K562 treated with DMSO at 1 percent for 12 hours (cell line): Measurements from ENCODE around the gene PCDHA6. TPM values are rescaled to one million over a fixed set of nuclear protein-coding genes. Genes with fewer than 3 reads are reported as not detected.

Source experiments
- total RNA-seq: library from RNA; unstranded; fragments of 300-600 nt; gene quantifications from 2 replicates; pipeline ENCODE4 v1.2.3, GENCODE V29; 2022; ENCODE audit not compliant: insufficient read depth

The PCDHA6 gene
- total RNA-seq, 1 experiment from 2014 or later, result not detected

Other genes starting within 250 kb of the PCDHA6 start
- gene CD14, start 194.8 kb upstream of the PCDHA6 start, total RNA-seq, result 0.75 and 1.0 TPM in 2 replicates
- 13.5 and 15.1 TPM in 2 replicates for gene TMCO6, start 188.5 kb upstream of the PCDHA6 start, total RNA-seq
- 208 and 301 TPM in 2 replicates for gene NDUFA2, start 180.3 kb upstream of the PCDHA6 start, total RNA-seq
- gene IK, start 180.1 kb upstream of the PCDHA6 start, total RNA-seq, result 122 and 166 TPM in 2 replicates
- 26.9 and 42.6 TPM in 2 replicates for gene WDR55, start 163.1 kb upstream of the PCDHA6 start, total RNA-seq
- 1.4 and 2.0 TPM in 2 replicates for gene DND1, start 154.4 kb upstream of the PCDHA6 start, total RNA-seq
- 43.2 and 73.1 TPM in 2 replicates for gene HARS1, start 136.6 kb upstream of the PCDHA6 start, total RNA-seq
- 15.7 and 21.4 TPM in 2 replicates for gene HARS2, start 136.5 kb upstream of the PCDHA6 start, total RNA-seq
- gene ZMAT2, start 127.5 kb upstream of the PCDHA6 start, total RNA-seq, result 42.5 and 46.1 TPM in 2 replicates
- not detected in 2 replicates for gene PCDHA1, start 41.8 kb upstream of the PCDHA6 start, total RNA-seq
- gene PCDHA2, start 33.1 kb upstream of the PCDHA6 start, total RNA-seq, result not detected in 2 replicates
- not detected in 2 replicates for gene PCDHA3, start 26.9 kb upstream of the PCDHA6 start, total RNA-seq
- not detected in 2 replicates for gene PCDHA4, start 20.9 kb upstream of the PCDHA6 start, total RNA-seq
- not detected in 2 replicates for gene PCDHA5, start 6.3 kb upstream of the PCDHA6 start, total RNA-seq
- not detected in 2 replicates for gene PCDHA7, start 6.3 kb downstream of the PCDHA6 start, total RNA-seq
- gene PCDHA8, start 13.2 kb downstream of the PCDHA6 start, total RNA-seq, result not detected in 2 replicates
- not detected in 2 replicates for gene PCDHA9, start 20.4 kb downstream of the PCDHA6 start, total RNA-seq
- gene PCDHA10, start 27.9 kb downstream of the PCDHA6 start, total RNA-seq, result not detected in 2 replicates
- gene PCDHA11, start 41.0 kb downstream of the PCDHA6 start, total RNA-seq, result not detected in 2 replicates
- gene PCDHA12, start 47.3 kb downstream of the PCDHA6 start, total RNA-seq, result not detected in 2 replicates
- not detected in 2 replicates for gene PCDHA13, start 54.2 kb downstream of the PCDHA6 start, total RNA-seq
- not detected in 2 replicates for gene PCDHAC1, start 98.3 kb downstream of the PCDHA6 start, total RNA-seq
- not detected in 2 replicates for gene PCDHAC2, start 138.5 kb downstream of the PCDHA6 start, total RNA-seq
- not detected in 2 replicates for gene PCDHB1, start 223.4 kb downstream of the PCDHA6 start, total RNA-seq